Activated T-helper 1 cell treated with anti-CD3 and anti-CD28 coated beads, Interleukin-12 subunit alpha, Interleukin-12 subunit beta, Interleukin-2, Interleukin-4 antibody, amounts not matched to agents 30 ng/mL and 10 ng/mL and 1 ng/mL, durations not matched to agents 14 hours and 24 hours and 36 hours (primary cell): Measurements from ENCODE around the gene PDE6H. TPM values are rescaled to one million over a fixed set of nuclear protein-coding genes. Genes with fewer than 3 reads are reported as not detected.
A peak's percentile ranks its signal among the peaks of the same experiment; 100 is the strongest.

ENCODE experiments used
- DNase-seq: peaks from one replicate; pipeline ENCODE4 v3.0.0; 2021; ENCODE audit warnings: low spot score
- H3K27ac Mint-ChIP-seq: one replicate; pipeline ENCODE4 v1.8.0; 2021; ENCODE audit warnings: mild to moderate bottlenecking, mixed read lengths
- H3K27me3 Mint-ChIP-seq: one replicate; pipeline ENCODE4 v1.8.0; 2022; ENCODE audit warnings: mild to moderate bottlenecking, moderate library complexity, mixed read lengths; ENCODE audit not compliant: insufficient read depth
- H3K36me3 Mint-ChIP-seq: one replicate; pipeline ENCODE4 v1.8.0; 2021; ENCODE audit warnings: low read depth, mixed read lengths
- H3K4me1 Mint-ChIP-seq: one replicate; pipeline ENCODE4 v1.8.0; 2021; ENCODE audit warnings: low read depth, mixed read lengths
- H3K4me3 Mint-ChIP-seq: one replicate; pipeline ENCODE4 v1.8.0; 2021; ENCODE audit warnings: mild to moderate bottlenecking, moderate library complexity, mixed read lengths
- H3K9me3 Mint-ChIP-seq: one replicate; pipeline ENCODE4 v1.8.0; 2021; ENCODE audit warnings: mixed read lengths
- intact Hi-C: fragments of 100-400 bp; cut with micrococcal nuclease; formaldehyde crosslinking; loops from one replicate; pipeline ENCODE4 v1.15.1; 2024
- total RNA-seq: library from RNA; stranded (reverse); gene quantifications from 2 replicates; pipeline ENCODE4 v1.2.3, GENCODE V29; 2022

The PDE6H gene
- total RNA-seq, 1 donor from 2014 or later, result not detected

DNA sequence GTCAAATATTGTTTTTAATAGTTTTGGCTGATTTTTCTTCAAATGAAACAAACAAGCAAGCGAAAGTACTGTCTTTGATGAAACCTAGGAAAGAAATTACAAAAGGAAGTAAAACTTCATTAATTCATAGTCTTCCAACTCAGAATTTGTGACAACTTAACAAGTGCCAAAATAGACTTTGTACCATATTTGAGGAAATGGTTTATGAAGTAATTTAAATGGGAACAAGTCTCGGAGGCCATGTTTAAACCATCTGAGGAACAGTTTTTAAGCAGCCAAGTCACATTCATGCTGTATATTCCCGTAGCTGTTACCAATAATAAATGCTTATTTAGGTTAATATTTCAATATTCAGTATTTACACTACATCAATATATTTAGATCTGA, 10.7 kb upstream of the PDE6H start:
- intact Hi-C loops, result loop anchor here (2.0 to 10.0 kb wide), 6 partner anchors 17 to 920 kb away; partner anchors contain the start of genes EPS8 and STRAP
- Mint-ChIP-seq H3K4me1 (peaks cover 55% of the 10 kb centered on the region), H3K27ac (peak overlapping the region; percentile 97), H3K36me3 (peaks cover 21% of the 10 kb centered on the region), H3K9me3 (no peaks in the 10 kb centered on the region), H3K27me3 (no peaks in the 10 kb centered on the region), H3K4me3 (peak overlapping the region; percentile 97)
- no peak for DNase-seq

GRCh38 chr12:14962797-14963196, 10.0 kb upstream of the PDE6H start:
- Mint-ChIP-seq H3K27me3 (no peaks in the 10 kb centered on the region), H3K4me1 (peaks cover 48% of the 10 kb centered on the region), H3K4me3 (peak overlapping the region; percentile 97), H3K36me3 (peaks cover 18% of the 10 kb centered on the region), H3K9me3 (no peaks in the 10 kb centered on the region), H3K27ac (peak overlapping the region; percentile 97)
- intact Hi-C loops, result loop anchor here (2.0 to 10.0 kb wide), 6 partner anchors 16 to 920 kb away; partner anchors contain the start of genes EPS8 and STRAP
- DNase-seq, result no peak

DNA sequence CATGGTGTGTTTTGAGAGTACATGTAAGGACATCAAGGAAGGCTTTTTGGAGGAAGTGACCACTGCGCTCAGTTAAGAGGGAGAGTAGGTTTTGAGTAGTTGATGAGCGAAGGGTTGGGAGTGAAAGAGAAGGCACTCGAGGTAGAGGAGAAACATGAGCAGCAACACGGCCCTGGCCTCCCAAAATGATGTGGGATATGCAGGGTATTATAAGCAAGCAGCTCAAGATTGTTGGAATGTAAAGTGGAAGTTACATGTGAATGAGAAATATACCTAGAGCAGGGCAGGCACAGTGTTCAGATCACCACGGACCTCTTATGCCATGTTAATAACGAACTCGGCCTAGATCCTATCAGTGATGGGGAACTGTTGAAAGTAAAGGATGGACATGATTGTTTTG, 9.3 kb upstream of the PDE6H start:
- H3K27ac Mint-ChIP-seq, result peak overlapping the region; percentile 80
- H3K4me3 Mint-ChIP-seq, result peak overlapping the region; percentile 6
- intact Hi-C loops, result loop anchor here (2.0 to 10.0 kb wide), 6 partner anchors 15 to 919 kb away; partner anchors contain the start of genes EPS8 and STRAP
- H3K9me3 Mint-ChIP-seq, result no peaks in the 10 kb centered on the region
- no peak for DNase-seq
- H3K36me3 Mint-ChIP-seq, result peaks cover 11% of the 10 kb centered on the region
- H3K27me3 Mint-ChIP-seq, result no peaks in the 10 kb centered on the region
- peaks cover 41% of the 10 kb centered on the region for H3K4me1 Mint-ChIP-seq

- no peak for DNase-seq
- peaks cover 6% of the 10 kb centered on the region for H3K36me3 Mint-ChIP-seq
- no peaks in the 10 kb centered on the region for H3K27me3 Mint-ChIP-seq
- no peaks in the 10 kb centered on the region for H3K9me3 Mint-ChIP-seq
- no peak overlapping the region for H3K4me3 Mint-ChIP-seq
- intact Hi-C loops, result loop anchor here (5.0 to 10.0 kb wide), 5 partner anchors 572 to 918 kb away; partner anchors contain the start of genes EPS8 and STRAP
- H3K4me1 Mint-ChIP-seq, result peaks cover 32% of the 10 kb centered on the region
- no peak overlapping the region for H3K27ac Mint-ChIP-seq
Observed at GRCh38 chr12:14964406-14964805, 8.4 kb upstream of the PDE6H start.

DNA sequence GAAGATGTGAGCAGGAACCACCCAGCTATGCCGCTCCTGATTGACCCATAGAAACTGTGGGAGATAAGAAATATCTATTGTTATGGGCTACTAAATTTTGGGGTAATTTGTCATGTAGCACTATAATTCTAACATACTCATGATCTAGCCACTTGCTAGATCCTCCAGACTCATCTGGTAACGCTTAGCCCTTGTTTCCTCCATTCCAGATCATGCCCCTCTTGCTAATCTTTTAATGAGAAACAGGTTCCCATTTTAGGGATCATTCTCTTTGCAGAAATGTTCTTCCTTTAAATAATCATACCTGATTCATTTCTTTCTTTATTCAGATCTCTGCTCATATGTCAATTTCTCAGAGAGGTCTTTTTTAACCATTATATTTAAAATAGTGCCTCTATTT, 7.6 kb upstream of the PDE6H start:
- Mint-ChIP-seq H3K27ac (no peak overlapping the region), H3K4me1 (peaks cover 31% of the 10 kb centered on the region), H3K9me3 (no peaks in the 10 kb centered on the region), H3K36me3 (peaks cover 3% of the 10 kb centered on the region), H3K27me3 (no peaks in the 10 kb centered on the region), H3K4me3 (no peak overlapping the region)
- no peak for DNase-seq
- intact Hi-C loops, result loop anchor here (10.0 kb wide), 1 partner anchor 820 kb away; the partner anchor contains the start of gene EPS8

GRCh38 chr12:14968478-14968877, 4.4 kb upstream of the PDE6H start:
- intact Hi-C loops, result loop anchor here (10.0 kb wide), 1 partner anchor 816 kb away; the partner anchor contains the start of gene EPS8
- DNase-seq, result no peak
- H3K27ac Mint-ChIP-seq, result no peak overlapping the region
- H3K9me3 Mint-ChIP-seq, result no peaks in the 10 kb centered on the region
- H3K36me3 Mint-ChIP-seq, result peaks cover 2% of the 10 kb centered on the region
- H3K4me1 Mint-ChIP-seq, result peaks cover 29% of the 10 kb centered on the region
- no peaks in the 10 kb centered on the region for H3K27me3 Mint-ChIP-seq
- H3K4me3 Mint-ChIP-seq, result no peak overlapping the region

GRCh38 chr12:14970473-14970872, 2.4 kb upstream of the PDE6H start:
- Mint-ChIP-seq H3K4me1 (peaks cover 16% of the 10 kb centered on the region), H3K9me3 (no peaks in the 10 kb centered on the region), H3K36me3 (no peaks in the 10 kb centered on the region), H3K27me3 (no peaks in the 10 kb centered on the region), H3K27ac (no peak overlapping the region), H3K4me3 (no peak overlapping the region)
- intact Hi-C loops, result no loop called here
- DNase-seq, result no peak

- Mint-ChIP-seq H3K27me3 (no peaks in the 10 kb centered on the region), H3K9me3 (no peaks in the 10 kb centered on the region), H3K4me3 (no peak overlapping the region), H3K36me3 (no peaks in the 10 kb centered on the region), H3K27ac (no peak overlapping the region), H3K4me1 (peaks cover 37% of the 10 kb centered on the region)
- intact Hi-C loops, result no loop called here
- no peak for DNase-seq
Observed at GRCh38 chr12:14974633-14975032, 1.8 kb downstream of the PDE6H start.

DNA sequence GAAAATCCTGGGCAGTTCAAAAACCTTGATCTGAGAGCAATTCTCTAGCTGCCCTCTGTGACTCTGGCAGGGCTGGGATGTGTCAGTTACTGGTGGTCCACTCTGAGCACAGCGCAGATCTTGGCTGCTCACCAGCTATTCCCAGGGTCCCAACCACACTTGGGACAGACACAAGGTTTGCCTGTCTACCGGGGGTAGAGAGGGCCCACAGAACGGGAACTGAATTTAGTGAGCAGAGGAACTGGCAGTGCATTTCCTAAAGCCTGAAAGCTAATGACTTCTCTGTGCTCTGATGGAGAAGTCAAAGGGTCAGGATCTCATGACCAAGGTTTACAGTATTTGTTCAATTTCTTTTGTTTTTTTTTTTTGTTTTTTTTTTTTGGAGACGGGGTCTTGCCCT, 2.6 kb downstream of the PDE6H start:
- Mint-ChIP-seq H3K9me3 (no peaks in the 10 kb centered on the region), H3K4me1 (peaks cover 37% of the 10 kb centered on the region), H3K36me3 (no peaks in the 10 kb centered on the region), H3K4me3 (no peak overlapping the region), H3K27ac (no peak overlapping the region), H3K27me3 (no peaks in the 10 kb centered on the region)
- DNase-seq, result no peak
- intact Hi-C loops, result no loop called here

- Mint-ChIP-seq H3K27ac (no peak overlapping the region), H3K27me3 (no peaks in the 10 kb centered on the region), H3K36me3 (no peaks in the 10 kb centered on the region)
Observed at GRCh38 chr12:14976658-14977057, 3.8 kb downstream of the PDE6H start.

GRCh38 chr12:14979468-14979867, 6.6 kb downstream of the PDE6H start:
- no peak for DNase-seq
- peaks cover 57% of the 10 kb centered on the region for H3K4me1 Mint-ChIP-seq
- H3K27ac Mint-ChIP-seq, result no peak overlapping the region
- H3K4me3 Mint-ChIP-seq, result no peak overlapping the region
- H3K9me3 Mint-ChIP-seq, result no peaks in the 10 kb centered on the region
- H3K27me3 Mint-ChIP-seq, result no peaks in the 10 kb centered on the region
- intact Hi-C loops, result loop anchor here (2.0 kb wide), 2 partner anchors 15 to 17 kb away; no protein-coding TSS in a partner anchor
- peaks cover 2% of the 10 kb centered on the region for H3K36me3 Mint-ChIP-seq

More at GRCh38 chr12:14976658-14977057, 3.8 kb downstream of the PDE6H start:
- H3K9me3 Mint-ChIP-seq, result no peaks in the 10 kb centered on the region
- intact Hi-C loops, result no loop called here
- H3K4me3 Mint-ChIP-seq, result no peak overlapping the region
- no peak for DNase-seq
- peaks cover 45% of the 10 kb centered on the region for H3K4me1 Mint-ChIP-seq

GRCh38 chr12:14981049-14981448, 8.2 kb downstream of the PDE6H start:
- H3K9me3 Mint-ChIP-seq, result no peaks in the 10 kb centered on the region
- intact Hi-C loops, result no loop called here
- peaks cover 2% of the 10 kb centered on the region for H3K36me3 Mint-ChIP-seq
- no peaks in the 10 kb centered on the region for H3K27me3 Mint-ChIP-seq
- no peak overlapping the region for H3K27ac Mint-ChIP-seq
- H3K4me3 Mint-ChIP-seq, result no peak overlapping the region
- peaks cover 60% of the 10 kb centered on the region for H3K4me1 Mint-ChIP-seq
- no peak for DNase-seq

DNA sequence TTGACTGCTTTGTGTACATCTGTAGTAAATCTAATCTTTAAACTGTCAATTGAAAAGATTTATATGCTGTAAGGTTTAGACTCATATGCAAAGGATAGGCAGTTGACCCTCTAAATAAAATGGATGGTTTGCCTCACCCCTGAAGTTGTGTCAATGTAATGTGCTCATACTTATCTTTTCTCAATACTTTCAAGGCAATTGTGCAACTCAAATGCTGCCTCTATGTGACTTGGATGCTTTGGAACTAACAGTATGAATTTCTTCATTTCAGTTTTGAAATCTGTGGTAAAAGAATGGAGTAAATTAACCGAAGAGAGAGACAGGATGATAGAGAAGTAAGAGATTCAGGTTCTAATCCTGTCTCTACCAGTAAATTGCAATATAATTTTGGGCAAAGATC, 9.7 kb downstream of the PDE6H start:
- no peaks in the 10 kb centered on the region for H3K9me3 Mint-ChIP-seq
- intact Hi-C loops, result no loop called here
- peaks cover 59% of the 10 kb centered on the region for H3K4me1 Mint-ChIP-seq
- DNase-seq, result no peak
- H3K27ac Mint-ChIP-seq, result peak overlapping the region; percentile 49
- H3K27me3 Mint-ChIP-seq, result no peaks in the 10 kb centered on the region
- H3K4me3 Mint-ChIP-seq, result no peak overlapping the region
- H3K36me3 Mint-ChIP-seq, result peaks cover 2% of the 10 kb centered on the region

DNA sequence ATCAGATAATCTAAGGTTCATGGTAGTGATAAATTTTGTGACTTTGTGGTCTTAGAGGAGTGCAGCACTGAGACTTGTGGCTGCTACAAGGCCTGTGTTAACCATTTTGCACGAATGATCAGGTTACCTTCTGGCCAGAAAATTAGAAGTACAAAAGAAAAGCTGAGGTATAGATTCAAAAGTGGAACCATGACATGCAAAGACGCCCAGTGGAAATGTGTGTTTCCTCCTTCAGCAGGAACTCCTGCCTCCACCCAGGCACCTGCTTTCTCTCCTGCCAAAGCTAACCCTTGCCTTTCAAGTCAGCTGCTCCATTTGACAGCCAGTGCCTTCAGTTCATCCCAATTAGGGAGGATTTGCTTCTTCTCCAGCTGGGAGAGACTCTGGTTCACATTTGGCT, 10.1 kb downstream of the PDE6H start:
- Mint-ChIP-seq H3K4me1 (peaks cover 55% of the 10 kb centered on the region), H3K36me3 (peaks cover 2% of the 10 kb centered on the region), H3K27me3 (no peaks in the 10 kb centered on the region), H3K27ac (peak overlapping the region; percentile 49), H3K9me3 (no peaks in the 10 kb centered on the region), H3K4me3 (no peak overlapping the region)
- no peak for DNase-seq
- intact Hi-C loops, result no loop called here
